H9 (cell line): ENCODE results near the gene RSL1D1. TPM values are rescaled to one million over a fixed set of nuclear protein-coding genes. Genes with fewer than 3 reads are reported as not detected.

Source experiments
- DNase-seq: peaks from one replicate; pipeline ENCODE4 v3.0.0-alpha.2; 2017
- H2AFZ ChIP-seq: one replicate; pipeline ENCODE4 v1.6.1; 2013; ENCODE audit warnings: mild to moderate bottlenecking, low read length, control low read depth, moderate library complexity
- H2AK5ac ChIP-seq: 2 replicates; pipeline ENCODE4 v1.6.1; 2013; ENCODE audit warnings: low read length, control low read depth, mixed read lengths; ENCODE audit not compliant: insufficient read length
- H2BK120ac ChIP-seq: one replicate; pipeline ENCODE4 v1.6.1; 2013; ENCODE audit warnings: low read depth, mild to moderate bottlenecking, low read length, control low read depth, inconsistent platforms; ENCODE audit not compliant: poor library complexity, severe bottlenecking
- H2BK12ac ChIP-seq: 2 replicates; pipeline ENCODE4 v1.6.1; 2013; ENCODE audit warnings: low read length, control low read depth, mixed read lengths, low read depth; ENCODE audit not compliant: insufficient read length
- H2BK15ac ChIP-seq: 2 replicates; pipeline ENCODE4 v1.6.1; 2013; ENCODE audit warnings: low read depth, low read length, control low read depth
- H2BK20ac ChIP-seq: one replicate; pipeline ENCODE4 v1.6.1; 2013; ENCODE audit warnings: low read depth, mild to moderate bottlenecking, low read length, control low read depth, inconsistent platforms; ENCODE audit not compliant: poor library complexity, severe bottlenecking
- H2BK5ac ChIP-seq: 2 replicates; pipeline ENCODE4 v1.6.1; 2013; ENCODE audit warnings: low read length, control low read depth, mixed read lengths; ENCODE audit not compliant: insufficient read length
- H3K14ac ChIP-seq: 2 replicates; pipeline ENCODE4 v1.6.1; 2013; ENCODE audit warnings: low read length, control low read depth; ENCODE audit not compliant: insufficient read depth
- H3K18ac ChIP-seq: 2 replicates; pipeline ENCODE4 v1.6.1; 2013; ENCODE audit warnings: low read depth, mild to moderate bottlenecking, mixed read lengths, low read length, control low read depth; ENCODE audit not compliant: insufficient read length
- H3K23ac ChIP-seq: 2 replicates; pipeline ENCODE4 v1.6.1; 2013; ENCODE audit warnings: low read length, control low read depth, mixed read lengths, low read depth; ENCODE audit not compliant: insufficient read length
- H3K23me2 ChIP-seq: 2 replicates; pipeline ENCODE4 v1.6.1; 2013; ENCODE audit warnings: low read depth, mild to moderate bottlenecking, mixed read lengths, low read length, control low read depth; ENCODE audit not compliant: insufficient read length, poor library complexity, severe bottlenecking
- H3K27ac ChIP-seq: 2 replicates; pipeline ENCODE4 v1.5.1; 2013; ENCODE audit warnings: low read length, control low read depth, mixed read lengths, low read depth; ENCODE audit not compliant: insufficient read length
- H3K27me3 ChIP-seq: 2 replicates; pipeline ENCODE4 v1.6.1; 2013; ENCODE audit warnings: low read length, control low read depth, inconsistent platforms; ENCODE audit not compliant: insufficient read depth
- H3K4ac ChIP-seq: 2 replicates; pipeline ENCODE4 v1.6.1; 2013; ENCODE audit warnings: low read depth, mild to moderate bottlenecking, control low read depth, inconsistent platforms, low read length, moderate library complexity
- H3K4me1 ChIP-seq: 2 replicates; pipeline ENCODE4 v1.6.1; 2013; ENCODE audit warnings: low read length, control low read depth, inconsistent platforms; ENCODE audit not compliant: insufficient read depth
- H3K4me2 ChIP-seq: 2 replicates; pipeline ENCODE4 v1.6.1; 2013; ENCODE audit warnings: low read length, control low read depth, mixed read lengths; ENCODE audit not compliant: insufficient read length, insufficient read depth
- H3K56ac ChIP-seq: 2 replicates; pipeline ENCODE4 v1.6.1; 2013; ENCODE audit warnings: low read depth, mild to moderate bottlenecking, mixed read lengths, low read length, control low read depth; ENCODE audit not compliant: insufficient read length
- H3K79me1 ChIP-seq: 2 replicates; pipeline ENCODE4 v1.6.1; 2013; ENCODE audit warnings: low read depth, mild to moderate bottlenecking, moderate library complexity, low read length, control low read depth, inconsistent platforms; ENCODE audit not compliant: insufficient read depth, poor library complexity, severe bottlenecking
- H3K79me2 ChIP-seq: 2 replicates; pipeline ENCODE4 v1.6.1; 2013; ENCODE audit warnings: low read length, control low read depth, inconsistent platforms; ENCODE audit not compliant: insufficient read depth
- H3K9ac ChIP-seq: 2 replicates; pipeline ENCODE4 v1.6.1; 2013; ENCODE audit warnings: low read length, control low read depth, mixed read lengths; ENCODE audit not compliant: insufficient read length; ENCODE audit errors: extremely low read depth
- H3K9me3 ChIP-seq: one replicate; pipeline ENCODE4 v1.6.1; 2013; ENCODE audit warnings: low read depth, low read length, inconsistent platforms; ENCODE audit not compliant: control insufficient read depth
- H3T11ph ChIP-seq: one replicate; pipeline ENCODE4 v1.6.1; 2013; ENCODE audit warnings: mild to moderate bottlenecking, low read length, control low read depth, inconsistent platforms
- H4K20me1 ChIP-seq: one replicate; pipeline ENCODE4 v1.6.1; 2013; ENCODE audit not compliant: control insufficient read depth, insufficient read length, insufficient read depth
- H4K5ac ChIP-seq: 2 replicates; pipeline ENCODE4 v1.6.1; 2013; ENCODE audit warnings: low read depth, mild to moderate bottlenecking, mixed read lengths, low read length, control low read depth; ENCODE audit not compliant: insufficient read length
- H4K8ac ChIP-seq: replicated peaks from 2 replicates; pipeline ENCODE4 v1.6.1; 2013; ENCODE audit warnings: low read length, control low read depth, mixed read lengths, low read depth; ENCODE audit not compliant: insufficient read length
- H4K91ac ChIP-seq: 2 replicates; pipeline ENCODE4 v1.6.1; 2013; ENCODE audit warnings: low read depth, mild to moderate bottlenecking, moderate library complexity, mixed read lengths, low read length, control low read depth; ENCODE audit not compliant: insufficient read length
- H3K27ac Mint-ChIP-seq, 3 experiments: 2 replicates in 2 of 3; 3 replicates in 1 of 3; pipeline ENCODE4 v1.8.0; 2020 to 2021; ENCODE audit warnings: mixed read lengths in 3 of 3, mild to moderate bottlenecking in 1 of 3, moderate library complexity in 1 of 3
- H3K27me3 Mint-ChIP-seq: 2 replicates; pipeline ENCODE4 v1.8.0; 2021; ENCODE audit warnings: low read depth, mild to moderate bottlenecking, moderate library complexity, mixed read lengths
- H3K36me3 Mint-ChIP-seq, 3 experiments: 2 replicates in 2 of 3; 3 replicates in 1 of 3; pipeline ENCODE4 v1.8.0; 2020 to 2021; ENCODE audit warnings: low read depth in 3 of 3, mixed read lengths in 3 of 3; ENCODE audit not compliant: insufficient read depth in 1 of 3
- H3K4me1 Mint-ChIP-seq, 2 experiments: 2 replicates each; pipeline ENCODE4 v1.8.0; 2020; ENCODE audit warnings: mixed read lengths in 2 of 2
- H3K4me3 Mint-ChIP-seq, 2 experiments: 2 replicates in 1 of 2; 3 replicates in 1 of 2; pipeline ENCODE4 v1.8.0; 2020 to 2021; ENCODE audit warnings: mild to moderate bottlenecking in 2 of 2, mixed read lengths in 2 of 2, moderate library complexity in 1 of 2
- H3K9me3 Mint-ChIP-seq, 2 experiments: 2 replicates in 1 of 2; 3 replicates in 1 of 2; pipeline ENCODE4 v1.8.0; 2020; ENCODE audit warnings: mild to moderate bottlenecking in 2 of 2, mixed read lengths in 2 of 2, moderate library complexity in 1 of 2
- WGBS: extraction: QIAGEN DNeasy Blood & Tissue Kit; methylation state at CpG from one replicate; pipeline ENCODE4 v1.1.7; 2013; ENCODE audit warnings: missing lambda C conversion rate, low lambda C conversion rate, mixed read lengths; ENCODE audit not compliant: insufficient read length; ENCODE audit errors: extremely low coverage; 5-methylcytosine and 5-hydroxymethylcytosine counted together
- total RNA-seq: library from RNA; stranded (reverse); gene quantifications from 2 replicates; pipeline ENCODE4 v1.2.1, GENCODE V29; 2021
- TF ChIP-seq, protein P1 (sequence below): fragments of 200-600 bp; sonication (generic); conservative IDR thresholded peaks from 3 replicates; pipeline ENCODE4 v1.8.0; 2021; ENCODE audit warnings: antibody characterized with exemption, mild to moderate bottlenecking

RSL1D1 gene
- total RNA-seq, 1 experiment from 2014 or later: 334 TPM

DNA sequence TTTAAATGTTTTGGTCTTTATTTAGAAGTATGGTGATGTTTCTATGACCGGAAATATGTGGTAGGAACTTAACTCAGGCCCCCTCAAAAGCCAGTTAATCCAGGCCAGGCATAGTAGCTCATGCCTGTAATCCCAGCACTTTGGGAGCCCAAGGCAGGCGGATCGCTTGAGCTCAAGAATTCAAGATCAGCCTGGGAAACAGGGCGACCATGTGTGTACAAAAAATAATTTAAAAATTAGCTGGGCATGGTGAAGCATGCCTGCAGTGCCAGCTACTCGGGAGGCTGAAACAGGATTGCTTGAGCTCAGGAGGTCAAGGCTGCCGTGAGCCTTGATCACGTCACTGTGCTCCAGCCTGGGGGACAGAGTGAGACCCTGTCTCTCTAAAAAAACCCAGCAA is 10.3 kb downstream of the RSL1D1 start:
- H2BK15ac ChIP-seq: no peak overlapping the region
- WGBS: no CpG with 5 or more reads among the region's 7 CpGs
- no peak overlapping the region for H2BK20ac ChIP-seq
- H2BK12ac ChIP-seq: no peak overlapping the region
- no peaks in the 10 kb centered on the region for H3K79me2 ChIP-seq
- Mint-ChIP-seq H3K4me3 (no peak overlapping the region), H3K27me3 (no peaks in the 10 kb centered on the region), H3K36me3 (peaks cover 59 to 96% (median 88%) of the 10 kb centered on the region in 3 experiments), H3K9me3 (no peaks in the 10 kb centered on the region; a peak in 1 of 5 replicates), H3K27ac (no peak overlapping the region), H3K4me1 (peaks cover 8 to 11% of the 10 kb centered on the region in 2 experiments)
- H3K4ac ChIP-seq: no peak overlapping the region
- no peaks in the 10 kb centered on the region for H3K4me1 ChIP-seq
- H3K79me1 ChIP-seq: peaks cover 4% of the 10 kb centered on the region
- H4K5ac ChIP-seq: no peak overlapping the region
- H3K18ac ChIP-seq: no peak overlapping the region
- TF ChIP-seq, protein P1, sequence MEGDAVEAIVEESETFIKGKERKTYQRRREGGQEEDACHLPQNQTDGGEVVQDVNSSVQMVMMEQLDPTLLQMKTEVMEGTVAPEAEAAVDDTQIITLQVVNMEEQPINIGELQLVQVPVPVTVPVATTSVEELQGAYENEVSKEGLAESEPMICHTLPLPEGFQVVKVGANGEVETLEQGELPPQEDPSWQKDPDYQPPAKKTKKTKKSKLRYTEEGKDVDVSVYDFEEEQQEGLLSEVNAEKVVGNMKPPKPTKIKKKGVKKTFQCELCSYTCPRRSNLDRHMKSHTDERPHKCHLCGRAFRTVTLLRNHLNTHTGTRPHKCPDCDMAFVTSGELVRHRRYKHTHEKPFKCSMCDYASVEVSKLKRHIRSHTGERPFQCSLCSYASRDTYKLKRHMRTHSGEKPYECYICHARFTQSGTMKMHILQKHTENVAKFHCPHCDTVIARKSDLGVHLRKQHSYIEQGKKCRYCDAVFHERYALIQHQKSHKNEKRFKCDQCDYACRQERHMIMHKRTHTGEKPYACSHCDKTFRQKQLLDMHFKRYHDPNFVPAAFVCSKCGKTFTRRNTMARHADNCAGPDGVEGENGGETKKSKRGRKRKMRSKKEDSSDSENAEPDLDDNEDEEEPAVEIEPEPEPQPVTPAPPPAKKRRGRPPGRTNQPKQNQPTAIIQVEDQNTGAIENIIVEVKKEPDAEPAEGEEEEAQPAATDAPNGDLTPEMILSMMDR: no peak
- H2BK120ac ChIP-seq: no peak overlapping the region
- no peak overlapping the region for H3K9ac ChIP-seq
- H2AK5ac ChIP-seq: no peak overlapping the region
- no peak overlapping the region for H2BK5ac ChIP-seq
- no peak overlapping the region for H4K91ac ChIP-seq
- no peak for DNase-seq
- no peaks in the 10 kb centered on the region for H3K23me2 ChIP-seq
- no peak overlapping the region for H2AFZ ChIP-seq
- no peak overlapping the region for H4K8ac ChIP-seq
- H3K9me3 ChIP-seq: no peaks in the 10 kb centered on the region
- H3K56ac ChIP-seq: no peak overlapping the region
- no peak overlapping the region for H3K27ac ChIP-seq
- H3K23ac ChIP-seq: no peak overlapping the region
- no peaks in the 10 kb centered on the region for H4K20me1 ChIP-seq
- H3K14ac ChIP-seq: no peak overlapping the region
- no peak overlapping the region for H3T11ph ChIP-seq
- no peak overlapping the region for H3K4me2 ChIP-seq
- H3K27me3 ChIP-seq: no peaks in the 10 kb centered on the region
